GM13976 (cell line): ENCODE measurements around the gene NEDD8.

Experiments
- DNase-seq: peaks from one replicate; pipeline ENCODE4 v3.0.0; 2012; ENCODE audit warnings: low spot score
- CTCF ChIP-seq: IDR thresholded peaks from 2 replicates; pipeline ENCODE4 v1.5.1; 2012; ENCODE audit warnings: borderline replicate concordance, mild to moderate bottlenecking; ENCODE audit not compliant: insufficient read depth; ENCODE audit errors: extremely low read depth, missing control alignments, control extremely low read depth
- in situ Hi-C: fragments of 300-500 bp; cut with MboI; formaldehyde crosslinking; loops from one replicate; pipeline ENCODE4 v1.12.0; 2022; ENCODE audit warnings: low sequenced_read_pairs, mixed read lengths, inconsistent platforms; ENCODE audit not compliant: unreplicated experiment

NEDD8 gene

GRCh38 chr14:24172871-24173281 lies 59.3 kb downstream of the NEDD8 start:
- in situ Hi-C loops, result no loop called here
- DNase-seq, result no peak
- TF ChIP-seq CTCF, result no peak

- no peak for TF ChIP-seq CTCF
- in situ Hi-C loops, result no loop called here
- no peak for DNase-seq
Observed at GRCh38 chr14:24172261-24172860, 59.8 kb downstream of the NEDD8 start.

- TF ChIP-seq CTCF, result no peak
- peak; percentile 96 for DNase-seq
- in situ Hi-C loops, result no loop called here
Observed at GRCh38 chr14:24171422-24172260, 60.5 kb downstream of the NEDD8 start, which contains the start of gene REC8. Gene REC8 (plus strand): TSS chr14:24172080. CDS start chr14:24172553, 473 bp downstream.

GRCh38 chr14:24167469-24168114 lies 64.6 kb downstream of the NEDD8 start:
- TF ChIP-seq CTCF, result no peak
- in situ Hi-C loops, result no loop called here
- no peak for DNase-seq
